GM21367 (cell line): ENCODE results near the gene CALB2.
"Not testable (repeated sequence)": the region's sequence is repeated elsewhere in the genome, so short reads cannot be mapped to it uniquely, and the experiment has no call there.

Source experiments
- ATAC-seq: cut with Tn5 transposase; IDR thresholded peaks from one replicate; pipeline ENCODE4 v1.9.1; 2021; ENCODE audit not compliant: unreplicated experiment

Gene CALB2

GRCh38 chr16:71358464-71358998 is at the start of gene CALB2:
CALB2 (plus strand) TSS chr16:71358723; CDS start chr16:71358793, 70 bp downstream.
- peak; percentile 90 for ATAC-seq

GRCh38 chr16:71311553-71312158 is 46.9 kb upstream of the CALB2 start:
- no peak for ATAC-seq

- not testable (repeated sequence) for ATAC-seq
Observed at GRCh38 chr16:71313591-71313990, 44.9 kb upstream of the CALB2 start.

- ATAC-seq, result no peak
Observed at GRCh38 chr16:71315269-71315668, 43.3 kb upstream of the CALB2 start.

- ATAC-seq, result no peak
Observed at GRCh38 chr16:71319999-71320398, 38.5 kb upstream of the CALB2 start.

GRCh38 chr16:71327720-71328119 is 30.8 kb upstream of the CALB2 start:
- no peak for ATAC-seq

GRCh38 chr16:71328151-71328550 is 30.4 kb upstream of the CALB2 start:
- no peak for ATAC-seq

- ATAC-seq, result no peak
Observed at GRCh38 chr16:71337631-71338030, 20.9 kb upstream of the CALB2 start.

- no peak for ATAC-seq
Observed at GRCh38 chr16:71338193-71338592, 20.3 kb upstream of the CALB2 start.

- ATAC-seq, result no peak
Observed at GRCh38 chr16:71338632-71339031, 19.9 kb upstream of the CALB2 start.

GRCh38 chr16:71339236-71340171 is 19.0 kb upstream of the CALB2 start:
- no peak for ATAC-seq

GRCh38 chr16:71340406-71340805 is 18.1 kb upstream of the CALB2 start:
- ATAC-seq, result no peak

- no peak for ATAC-seq
Observed at GRCh38 chr16:71341881-71342280, 16.6 kb upstream of the CALB2 start.

- ATAC-seq, result no peak
Observed at GRCh38 chr16:71343078-71343477, 15.4 kb upstream of the CALB2 start.

- ATAC-seq, result no peak
Observed at GRCh38 chr16:71344315-71344905, 14.1 kb upstream of the CALB2 start.

GRCh38 chr16:71345031-71345430 is 13.5 kb upstream of the CALB2 start:
- no peak for ATAC-seq

- ATAC-seq, result no peak
Observed at GRCh38 chr16:71347146-71347545, 11.4 kb upstream of the CALB2 start.

GRCh38 chr16:71348262-71349085 is 10.0 kb upstream of the CALB2 start:
- ATAC-seq, result no peak

GRCh38 chr16:71350821-71351557 is 7.5 kb upstream of the CALB2 start:
- ATAC-seq, result no peak

- ATAC-seq, result no peak
Observed at GRCh38 chr16:71351558-71351901, 7.0 kb upstream of the CALB2 start.
